Dermis microvascular lymphatic vessel endothelial cell (primary cell): ENCODE results near the gene TPMT. TPM values are rescaled to one million over a fixed set of nuclear protein-coding genes. Genes with fewer than 3 reads are reported as not detected.

Experiments used
- total RNA-seq: library from RNA; depleted of rRNA; stranded (reverse); fragments of >200 nt; gene quantifications from 2 replicates; pipeline ENCODE4 v1.2.1, GENCODE V29; 2014

The TPMT gene
- total RNA-seq, 1 donor from 2014 or later = 12.5 TPM

Other genes with a start within 250 kb of the TPMT start
- 22.5 and 29.8 TPM in 2 replicates for gene KIF13A, start 167.4 kb downstream of the TPMT start, total RNA-seq
- gene NHLRC1, start 32.4 kb downstream of the TPMT start, total RNA-seq = 0.51 and 0.89 TPM in 2 replicates
- 5.9 and 6.3 TPM in 2 replicates for gene KDM1B, start 345 bp upstream of the TPMT start, total RNA-seq
- gene DEK, start 109.5 kb upstream of the TPMT start, total RNA-seq = 51.3 and 96.8 TPM in 2 replicates
- 12.0 and 13.9 TPM in 2 replicates for gene RNF144B, start 232.3 kb upstream of the TPMT start, total RNA-seq